Neural progenitor cell (in vitro differentiated cells): ENCODE results near the gene SNRNP35.
"Not testable (repeated sequence)": the region's sequence is repeated elsewhere in the genome, so short reads cannot be mapped to it uniquely, and the experiment has no call there.

ENCODE experiments used
- EZH2 ChIP-seq: fragments of 200-600 bp; sonication (generic); IDR thresholded peaks from 2 replicates; pipeline ENCODE4 v1.6.1; 2017; ENCODE audit warnings: antibody characterized with exemption, mild to moderate bottlenecking, moderate library complexity
- EZH2phosphoT487 ChIP-seq: fragments of 200-600 bp; sonication (generic); IDR thresholded peaks from 2 replicates; pipeline ENCODE4 v1.6.1; 2017; ENCODE audit warnings: antibody characterized with exemption
- TF ChIP-seq, protein P1 (sequence below): fragments of 200-600 bp; sonication (generic); IDR thresholded peaks from 2 replicates; pipeline ENCODE4 v1.5.1; 2017; ENCODE audit warnings: antibody characterized with exemption, mild to moderate bottlenecking

DNA sequence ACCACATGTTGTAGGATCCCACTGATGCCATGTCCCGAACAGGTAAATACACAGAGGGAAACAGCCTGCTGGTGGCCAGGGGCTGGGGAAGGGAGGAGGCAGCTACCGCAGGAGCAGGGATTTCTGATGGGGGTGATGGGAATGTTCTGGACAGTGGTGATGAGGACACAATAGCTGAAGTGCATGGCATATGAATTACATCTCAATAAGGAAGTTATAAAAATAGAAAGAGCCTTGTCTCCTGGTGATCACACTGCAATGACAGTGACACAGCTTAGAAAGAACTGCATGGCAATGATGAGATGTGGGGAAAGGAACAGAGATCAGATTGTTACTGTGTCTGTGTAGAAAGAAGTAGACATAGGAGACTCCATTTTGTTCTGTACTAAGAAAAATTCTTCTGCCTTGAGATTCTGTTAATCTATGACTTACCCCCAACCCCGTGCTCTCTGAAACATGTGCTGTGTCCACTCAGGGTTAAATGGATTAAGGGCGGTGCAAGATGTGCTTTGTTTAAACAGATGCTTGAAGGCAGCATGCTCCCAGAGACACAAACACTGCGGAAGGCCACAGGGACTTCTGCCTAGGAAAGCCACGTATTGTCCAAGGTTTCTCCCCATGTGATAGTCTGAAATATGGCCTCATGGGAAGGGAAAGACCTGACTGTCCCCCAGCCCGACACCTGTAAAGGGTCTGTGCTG is 34.5 kb downstream of the SNRNP35 start:
- not testable (repeated sequence) for TF ChIP-seq EZH2, EZH2phosphoT487
- TF ChIP-seq, protein P1, sequence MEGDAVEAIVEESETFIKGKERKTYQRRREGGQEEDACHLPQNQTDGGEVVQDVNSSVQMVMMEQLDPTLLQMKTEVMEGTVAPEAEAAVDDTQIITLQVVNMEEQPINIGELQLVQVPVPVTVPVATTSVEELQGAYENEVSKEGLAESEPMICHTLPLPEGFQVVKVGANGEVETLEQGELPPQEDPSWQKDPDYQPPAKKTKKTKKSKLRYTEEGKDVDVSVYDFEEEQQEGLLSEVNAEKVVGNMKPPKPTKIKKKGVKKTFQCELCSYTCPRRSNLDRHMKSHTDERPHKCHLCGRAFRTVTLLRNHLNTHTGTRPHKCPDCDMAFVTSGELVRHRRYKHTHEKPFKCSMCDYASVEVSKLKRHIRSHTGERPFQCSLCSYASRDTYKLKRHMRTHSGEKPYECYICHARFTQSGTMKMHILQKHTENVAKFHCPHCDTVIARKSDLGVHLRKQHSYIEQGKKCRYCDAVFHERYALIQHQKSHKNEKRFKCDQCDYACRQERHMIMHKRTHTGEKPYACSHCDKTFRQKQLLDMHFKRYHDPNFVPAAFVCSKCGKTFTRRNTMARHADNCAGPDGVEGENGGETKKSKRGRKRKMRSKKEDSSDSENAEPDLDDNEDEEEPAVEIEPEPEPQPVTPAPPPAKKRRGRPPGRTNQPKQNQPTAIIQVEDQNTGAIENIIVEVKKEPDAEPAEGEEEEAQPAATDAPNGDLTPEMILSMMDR = not testable (repeated sequence)
